Muscle of leg (tissue), 11 donors: Measurements from ENCODE around the gene TPH2. TPM values are rescaled to one million over a fixed set of nuclear protein-coding genes. Genes with fewer than 3 reads are reported as not detected.
A peak's percentile ranks its signal among the peaks of the same experiment; 100 is the strongest.

Experiments
- DNase-seq: peaks from one replicate; pipeline ENCODE4 v3.0.0; 2013
- H3K27ac ChIP-seq: one replicate; pipeline ENCODE4 v1.5.1; 2013; ENCODE audit warnings: mild to moderate bottlenecking, low read length, control low read depth
- H3K27me3 ChIP-seq: one replicate; pipeline ENCODE4 v1.6.1; 2013; ENCODE audit warnings: low read length; ENCODE audit not compliant: control insufficient read depth, insufficient read depth
- H3K36me3 ChIP-seq: one replicate; pipeline ENCODE4 v1.6.1; 2013; ENCODE audit warnings: low read length; ENCODE audit not compliant: control insufficient read depth, insufficient read depth
- H3K4me1 ChIP-seq: one replicate; pipeline ENCODE4 v1.6.1; 2013; ENCODE audit warnings: low read length; ENCODE audit not compliant: control insufficient read depth, insufficient read depth
- H3K4me3 ChIP-seq: one replicate; pipeline ENCODE4 v1.5.1; 2013; ENCODE audit warnings: low read length, control low read depth
- H3K9me3 ChIP-seq: replicated peaks from 2 replicates; pipeline ENCODE4 v1.6.1; 2013; ENCODE audit warnings: low read depth, low read length; ENCODE audit not compliant: control insufficient read depth
- WGBS: methylation state at CpG from one replicate; pipeline ENCODE4 v1.1.5; 2013; ENCODE audit warnings: missing lambda C conversion rate; ENCODE audit not compliant: insufficient coverage; 5-methylcytosine and 5-hydroxymethylcytosine counted together
- polyA plus RNA-seq, 8 donors: library from polyadenylated mRNA; unstranded; fragments of 120-200 nt; gene quantifications; one replicate each; pipeline versions ENCODE4 v1.2.1 to v1.2.3, GENCODE V29; 2013; ENCODE audit warnings: inconsistent platforms in 1 of 8, low replicate concordance in 1 of 8; ENCODE audit not compliant: insufficient read length in 8 of 8, insufficient read depth in 1 of 8
- total RNA-seq: library from RNA; stranded (reverse); fragments of 120-200 nt; gene quantifications from one replicate; pipeline ENCODE4 v1.2.4, GENCODE V29; 2013

The TPH2 gene
- total and polyA plus RNA-seq, 9 donors, result 0.05 to 0.37 (median 0.15) TPM; not detected in 5

- Histone ChIP-seq H3K27me3 (no peaks in the 10 kb centered on the region), H3K4me1 (no peaks in the 10 kb centered on the region), H3K9me3 (no peaks in the 10 kb centered on the region), H3K36me3 (no peaks in the 10 kb centered on the region), H3K4me3 (no peak overlapping the region), H3K27ac (no peak overlapping the region)
- DNase-seq, result no peak
- WGBS, result no CpG with 5 or more reads among the region's 1 CpG
Observed at GRCh38 chr12:72028966-72029365, 90.3 kb downstream of the TPH2 start.

GRCh38 chr12:72030277-72030676, 91.6 kb downstream of the TPH2 start:
- H3K27ac ChIP-seq, result no peak overlapping the region
- H3K4me1 ChIP-seq, result no peaks in the 10 kb centered on the region
- WGBS, result no CpG with 5 or more reads among the region's 2 CpGs
- H3K4me3 ChIP-seq, result no peak overlapping the region
- H3K36me3 ChIP-seq, result no peaks in the 10 kb centered on the region
- peak; percentile 16 for DNase-seq
- H3K9me3 ChIP-seq, result no peaks in the 10 kb centered on the region
- no peaks in the 10 kb centered on the region for H3K27me3 ChIP-seq

- Histone ChIP-seq H3K4me3 (no peak overlapping the region), H3K27ac (no peak overlapping the region)
- WGBS, result 60% methylated on average over 2 of the region's 3 CpGs
Observed at GRCh38 chr12:72031066-72031465, 92.4 kb downstream of the TPH2 start.

GRCh38 chr12:72033991-72034390, 95.3 kb downstream of the TPH2 start:
- H3K27ac ChIP-seq, result no peak overlapping the region
- no CpG with 5 or more reads among the region's 2 CpGs for WGBS

More at GRCh38 chr12:72031066-72031465, 92.4 kb downstream of the TPH2 start:
- H3K9me3 ChIP-seq, result no peaks in the 10 kb centered on the region
- H3K36me3 ChIP-seq, result no peaks in the 10 kb centered on the region
- H3K27me3 ChIP-seq, result no peaks in the 10 kb centered on the region
- no peaks in the 10 kb centered on the region for H3K4me1 ChIP-seq
- DNase-seq, result no peak

GRCh38 chr12:72035625-72036024, 97.0 kb downstream of the TPH2 start:
- no peak overlapping the region for H3K4me3 ChIP-seq
- H3K36me3 ChIP-seq, result no peaks in the 10 kb centered on the region
- H3K27ac ChIP-seq, result no peak overlapping the region
- H3K4me1 ChIP-seq, result no peaks in the 10 kb centered on the region
- 78% methylated on average over 5 of the region's 5 CpGs for WGBS
- no peaks in the 10 kb centered on the region for H3K9me3 ChIP-seq
- no peaks in the 10 kb centered on the region for H3K27me3 ChIP-seq
- no peak for DNase-seq

More at GRCh38 chr12:72033991-72034390, 95.3 kb downstream of the TPH2 start:
- Histone ChIP-seq H3K4me3 (no peak overlapping the region), H3K27me3 (no peaks in the 10 kb centered on the region), H3K9me3 (no peaks in the 10 kb centered on the region), H3K36me3 (no peaks in the 10 kb centered on the region), H3K4me1 (no peaks in the 10 kb centered on the region)
- DNase-seq, result no peak

GRCh38 chr12:72036393-72036792, 97.7 kb downstream of the TPH2 start:
- DNase-seq, result no peak

GRCh38 chr12:72037006-72037795, 98.6 kb downstream of the TPH2 start:
- Histone ChIP-seq H3K9me3 (no peaks in the 10 kb centered on the region), H3K27ac (no peak overlapping the region), H3K4me1 (no peaks in the 10 kb centered on the region), H3K4me3 (no peak overlapping the region), H3K36me3 (no peaks in the 10 kb centered on the region), H3K27me3 (no peaks in the 10 kb centered on the region)
- DNase-seq, result no peak
- WGBS, result no CpG with 5 or more reads among the region's 5 CpGs

More at GRCh38 chr12:72036393-72036792, 97.7 kb downstream of the TPH2 start:
- no CpG with 5 or more reads among the region's 1 CpG for WGBS
- Histone ChIP-seq H3K36me3 (no peaks in the 10 kb centered on the region), H3K27me3 (no peaks in the 10 kb centered on the region), H3K27ac (no peak overlapping the region), H3K4me3 (no peak overlapping the region), H3K4me1 (no peaks in the 10 kb centered on the region), H3K9me3 (no peaks in the 10 kb centered on the region)

GRCh38 chr12:72041811-72042210, 103.2 kb downstream of the TPH2 start:
- Histone ChIP-seq H3K4me3 (no peak overlapping the region), H3K36me3 (no peaks in the 10 kb centered on the region), H3K27ac (no peak overlapping the region), H3K9me3 (no peaks in the 10 kb centered on the region), H3K4me1 (no peaks in the 10 kb centered on the region), H3K27me3 (no peaks in the 10 kb centered on the region)
- DNase-seq, result no peak
- WGBS, result 0% methylated on average over 1 of the region's 2 CpGs

- Histone ChIP-seq H3K36me3 (no peaks in the 10 kb centered on the region), H3K4me1 (no peaks in the 10 kb centered on the region)
- 80% methylated on average over 1 of the region's 2 CpGs for WGBS
Observed at GRCh38 chr12:72053604-72054003, 115.0 kb downstream of the TPH2 start.

GRCh38 chr12:72054511-72054910, 115.9 kb downstream of the TPH2 start:
- no peaks in the 10 kb centered on the region for H3K27me3 ChIP-seq

More at GRCh38 chr12:72053604-72054003, 115.0 kb downstream of the TPH2 start:
- H3K9me3 ChIP-seq, result no peaks in the 10 kb centered on the region
- DNase-seq, result no peak
- no peak overlapping the region for H3K4me3 ChIP-seq
- H3K27ac ChIP-seq, result no peak overlapping the region
- H3K27me3 ChIP-seq, result no peaks in the 10 kb centered on the region

More at GRCh38 chr12:72054511-72054910, 115.9 kb downstream of the TPH2 start:
- H3K4me3 ChIP-seq, result no peak overlapping the region
- no CpG with 5 or more reads among the region's 2 CpGs for WGBS
- DNase-seq, result no peak
- H3K9me3 ChIP-seq, result no peaks in the 10 kb centered on the region
- no peaks in the 10 kb centered on the region for H3K36me3 ChIP-seq
- H3K4me1 ChIP-seq, result no peaks in the 10 kb centered on the region
- no peak overlapping the region for H3K27ac ChIP-seq
